NOMO-1 treated with DMSO at 0.1 percent for 48 hours (cell line): ENCODE measurements around the gene RHBDD2.
"Not testable (repeated sequence)": the region's sequence is repeated elsewhere in the genome, so short reads cannot be mapped to it uniquely, and the experiment has no call there.

ENCODE experiments used
- DNase-seq: peaks from one replicate; lab custom pipeline; 2025; ENCODE audit not compliant: unreplicated experiment; lab: John Stamatoyannopoulos, UW

Gene RHBDD2

GRCh38 chr7:75888464-75889222 is 9.8 kb downstream of the RHBDD2 start:
- DNase-seq, result no peak

GRCh38 chr7:75889223-75889825 is 10.5 kb downstream of the RHBDD2 start:
- no peak for DNase-seq

GRCh38 chr7:75889826-75890225 is 11.0 kb downstream of the RHBDD2 start:
- no peak for DNase-seq

GRCh38 chr7:75891237-75891636 is 12.4 kb downstream of the RHBDD2 start:
- not testable (repeated sequence) for DNase-seq

GRCh38 chr7:75891815-75892411 is 13.1 kb downstream of the RHBDD2 start:
- no peak for DNase-seq

GRCh38 chr7:75892634-75893272 is 13.9 kb downstream of the RHBDD2 start:
- peak; percentile 13 for DNase-seq

GRCh38 chr7:75896803-75897327 is 18.0 kb downstream of the RHBDD2 start:
- no peak for DNase-seq

- no peak for DNase-seq
Observed at GRCh38 chr7:75900617-75901315, 21.9 kb downstream of the RHBDD2 start.

GRCh38 chr7:75905785-75906604 is 27.2 kb downstream of the RHBDD2 start:
- DNase-seq, result peak; percentile 100

- peak; percentile 50 for DNase-seq
Observed at GRCh38 chr7:75906991-75907667, 28.3 kb downstream of the RHBDD2 start.

GRCh38 chr7:75907668-75908039 is 28.8 kb downstream of the RHBDD2 start:
- DNase-seq, result not testable (repeated sequence)

GRCh38 chr7:75909521-75910132 is 30.8 kb downstream of the RHBDD2 start:
- no peak for DNase-seq

- DNase-seq, result not testable (repeated sequence)
Observed at GRCh38 chr7:75911186-75911585, 32.4 kb downstream of the RHBDD2 start.

- no peak for DNase-seq
Observed at GRCh38 chr7:75913437-75913836, 34.6 kb downstream of the RHBDD2 start.

GRCh38 chr7:75914169-75914654 is 35.4 kb downstream of the RHBDD2 start:
- DNase-seq, result no peak

- peak; percentile 98 for DNase-seq
Observed at GRCh38 chr7:75914655-75915415, 36.0 kb downstream of the RHBDD2 start, which contains the start of gene POR. Gene POR (plus strand): TSS chr7:75915155. CDS start chr7:75954002, 38,847 bp downstream.

- peak; percentile 73 for DNase-seq
Observed at GRCh38 chr7:75915416-75916156, 36.8 kb downstream of the RHBDD2 start.
